Measurements from ENCODE around the gene MSI2. TPM values are rescaled to one million over a fixed set of nuclear protein-coding genes. Genes with fewer than 3 reads are reported as not detected.

Gene MSI2
- total RNA-seq, 1 donor from 2014 or later = 67.9 TPM

DNA sequence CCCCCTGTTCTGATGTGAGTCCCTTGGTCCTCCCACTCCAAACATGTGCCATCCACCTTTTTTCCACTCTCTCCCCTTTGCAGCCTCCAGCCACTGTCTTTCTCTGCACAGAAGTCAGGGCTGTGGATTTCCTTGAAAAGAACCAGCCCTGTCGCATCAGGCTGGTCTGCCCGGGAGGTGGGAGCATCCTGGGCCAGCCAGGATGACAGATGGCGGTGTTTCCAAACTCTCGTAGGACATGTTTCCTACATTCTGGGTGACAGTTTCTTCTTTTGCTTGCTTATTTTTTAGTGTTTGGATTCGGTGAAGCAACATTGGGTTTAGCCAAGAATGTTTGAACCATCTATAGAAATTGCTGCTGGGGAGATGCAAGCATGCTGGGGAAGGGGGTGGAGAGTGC, 388.0 kb downstream of the MSI2 start:
- Histone ChIP-seq H3K27ac (ENCODE audit: low read depth, low read length) (no peak overlapping the region), H3K79me2 (ENCODE audit: insufficient read depth, low read length) (no peaks in the 10 kb centered on the region), H3K9ac (ENCODE audit: low read length) (no peak overlapping the region), H3K36me3 (ENCODE audit: insufficient read depth, low read length) (no peaks in the 10 kb centered on the region), H3K4me2 (ENCODE audit: low read length) (no peak overlapping the region), H3K9me3 (ENCODE audit: insufficient read depth, low read depth, low read length) (no peaks in the 10 kb centered on the region), H3K4me3 (ENCODE audit: insufficient read depth, low read depth, low read length) (no peak overlapping the region), H3K4me1 (ENCODE audit: insufficient read depth, low read length) (no peaks in the 10 kb centered on the region), H3K27me3 (ENCODE audit: insufficient read depth, low read length) (no peaks in the 10 kb centered on the region), H4K20me1 (ENCODE audit: insufficient read depth, low read length) (no peaks in the 10 kb centered on the region), H2AFZ (ENCODE audit: low read depth, low read length) (no peak overlapping the region)
- Mint-ChIP-seq H3K4me1 (ENCODE audit: low read depth, unreplicated experiment) (peaks cover 6% of the 10 kb centered on the region), H3K27ac (ENCODE audit: unreplicated experiment) (no peak overlapping the region), H3K27me3 (ENCODE audit: low read depth, unreplicated experiment) (no peaks in the 10 kb centered on the region), H3K9me3 (ENCODE audit: unreplicated experiment) (no peaks in the 10 kb centered on the region), H3K4me3 (ENCODE audit: unreplicated experiment) (no peak overlapping the region), H3K36me3 (ENCODE audit: low read depth, unreplicated experiment) (no peaks in the 10 kb centered on the region)
- FAIRE-seq (no peak), DNase-seq (ENCODE audit: low read depth) (no peak)
- TF ChIP-seq, protein P1, sequence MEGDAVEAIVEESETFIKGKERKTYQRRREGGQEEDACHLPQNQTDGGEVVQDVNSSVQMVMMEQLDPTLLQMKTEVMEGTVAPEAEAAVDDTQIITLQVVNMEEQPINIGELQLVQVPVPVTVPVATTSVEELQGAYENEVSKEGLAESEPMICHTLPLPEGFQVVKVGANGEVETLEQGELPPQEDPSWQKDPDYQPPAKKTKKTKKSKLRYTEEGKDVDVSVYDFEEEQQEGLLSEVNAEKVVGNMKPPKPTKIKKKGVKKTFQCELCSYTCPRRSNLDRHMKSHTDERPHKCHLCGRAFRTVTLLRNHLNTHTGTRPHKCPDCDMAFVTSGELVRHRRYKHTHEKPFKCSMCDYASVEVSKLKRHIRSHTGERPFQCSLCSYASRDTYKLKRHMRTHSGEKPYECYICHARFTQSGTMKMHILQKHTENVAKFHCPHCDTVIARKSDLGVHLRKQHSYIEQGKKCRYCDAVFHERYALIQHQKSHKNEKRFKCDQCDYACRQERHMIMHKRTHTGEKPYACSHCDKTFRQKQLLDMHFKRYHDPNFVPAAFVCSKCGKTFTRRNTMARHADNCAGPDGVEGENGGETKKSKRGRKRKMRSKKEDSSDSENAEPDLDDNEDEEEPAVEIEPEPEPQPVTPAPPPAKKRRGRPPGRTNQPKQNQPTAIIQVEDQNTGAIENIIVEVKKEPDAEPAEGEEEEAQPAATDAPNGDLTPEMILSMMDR (IDR thresholded peaks at IDR 0.05; ENCODE audit: insufficient read depth, low read depth, low read length) = no peak
- no peak for TF ChIP-seq EZH2 (IDR thresholded peaks at IDR 0.05; ENCODE audit: insufficient read depth, low read length)

DNA sequence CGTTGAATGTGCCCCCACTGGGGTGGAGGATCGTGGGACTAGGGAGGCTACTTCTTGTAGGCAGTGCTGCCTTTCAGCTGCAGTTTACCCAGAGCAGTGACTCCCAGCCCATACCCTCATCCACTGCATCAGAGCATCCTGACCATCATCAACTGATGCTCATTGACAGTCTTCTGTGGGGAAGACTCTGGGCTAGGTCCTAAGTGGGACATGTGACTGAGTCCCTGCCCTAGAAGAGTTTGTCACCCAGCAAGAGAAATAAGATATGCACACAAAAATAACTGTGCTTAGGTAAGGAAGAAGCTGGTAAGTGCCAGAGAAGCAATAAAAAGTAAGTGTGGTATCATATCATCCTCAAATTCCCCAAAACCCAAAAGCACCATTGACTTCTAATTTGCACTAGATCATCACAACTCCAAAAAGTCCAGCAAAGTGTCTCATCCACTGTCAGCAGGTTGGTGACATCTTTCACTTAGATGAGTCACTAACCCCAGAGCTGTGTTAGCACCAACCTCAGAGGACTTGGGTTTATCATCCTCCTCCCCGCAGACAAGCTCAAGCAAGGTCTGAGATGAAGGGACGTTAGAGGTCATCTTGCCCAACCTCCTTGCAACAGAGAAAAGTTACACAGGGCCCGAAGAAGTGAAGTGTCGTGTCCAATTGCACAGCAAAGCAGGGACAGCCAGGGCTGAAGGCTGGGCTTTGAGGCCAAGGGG, 389.8 kb downstream of the MSI2 start:
- H3K4me3 Mint-ChIP-seq (ENCODE audit: unreplicated experiment) = no peak overlapping the region
- H3K9me3 Mint-ChIP-seq (ENCODE audit: unreplicated experiment) = no peaks in the 10 kb centered on the region
- peaks cover 18% of the 10 kb centered on the region for H3K4me1 Mint-ChIP-seq (ENCODE audit: low read depth, unreplicated experiment)
- H3K36me3 Mint-ChIP-seq (ENCODE audit: low read depth, unreplicated experiment) = no peaks in the 10 kb centered on the region
- Histone ChIP-seq H4K20me1 (ENCODE audit: insufficient read depth, low read length) (no peaks in the 10 kb centered on the region), H3K36me3 (ENCODE audit: insufficient read depth, low read length) (no peaks in the 10 kb centered on the region), H2AFZ (ENCODE audit: low read depth, low read length) (no peak overlapping the region), H3K79me2 (ENCODE audit: insufficient read depth, low read length) (no peaks in the 10 kb centered on the region), H3K27me3 (ENCODE audit: insufficient read depth, low read length) (no peaks in the 10 kb centered on the region), H3K4me1 (ENCODE audit: insufficient read depth, low read length) (peaks cover 14% of the 10 kb centered on the region), H3K4me2 (ENCODE audit: low read length) (no peak overlapping the region), H3K9me3 (ENCODE audit: insufficient read depth, low read depth, low read length) (no peaks in the 10 kb centered on the region), H3K9ac (ENCODE audit: low read length) (no peak overlapping the region), H3K27ac (ENCODE audit: low read depth, low read length) (no peak overlapping the region), H3K4me3 (ENCODE audit: insufficient read depth, low read depth, low read length) (no peak overlapping the region)
- DNase-seq (ENCODE audit: low read depth) (no peak), FAIRE-seq (no peak)
- TF ChIP-seq, protein P1 (IDR thresholded peaks at IDR 0.05; ENCODE audit: insufficient read depth, low read depth, low read length) = no peak
- TF ChIP-seq EZH2 (IDR thresholded peaks at IDR 0.05; ENCODE audit: insufficient read depth, low read length) = no peak
- H3K27me3 Mint-ChIP-seq (ENCODE audit: low read depth, unreplicated experiment) = no peaks in the 10 kb centered on the region
- no peak overlapping the region for H3K27ac Mint-ChIP-seq (ENCODE audit: unreplicated experiment)

DNA sequence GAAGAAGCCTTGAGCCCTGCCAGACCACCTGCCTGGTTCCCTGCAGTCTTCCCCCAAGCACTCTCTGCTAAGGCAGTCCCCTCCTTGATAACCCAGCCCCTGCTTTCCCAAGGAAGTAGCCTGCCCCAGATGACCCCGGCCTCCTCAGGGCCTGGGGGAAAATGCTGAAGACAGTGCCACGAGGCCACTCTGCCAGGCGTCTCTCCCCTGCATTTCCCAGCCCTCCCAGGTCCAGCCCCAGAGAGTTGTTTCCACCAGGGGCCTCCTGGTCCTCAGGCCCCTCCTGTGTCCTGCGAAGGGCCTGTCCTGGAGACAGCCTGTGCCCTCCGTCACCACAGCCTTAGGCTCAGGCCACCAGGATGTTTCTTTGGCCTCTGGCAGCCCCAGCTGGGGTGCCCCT, 392.4 kb downstream of the MSI2 start:
- Mint-ChIP-seq H3K27ac (ENCODE audit: unreplicated experiment) (no peak overlapping the region), H3K4me1 (ENCODE audit: low read depth, unreplicated experiment) (peaks cover 19% of the 10 kb centered on the region), H3K9me3 (ENCODE audit: unreplicated experiment) (no peaks in the 10 kb centered on the region), H3K4me3 (ENCODE audit: unreplicated experiment) (no peak overlapping the region), H3K36me3 (ENCODE audit: low read depth, unreplicated experiment) (no peaks in the 10 kb centered on the region), H3K27me3 (ENCODE audit: low read depth, unreplicated experiment) (no peaks in the 10 kb centered on the region)
- Histone ChIP-seq H3K4me2 (ENCODE audit: low read length) (no peak overlapping the region), H3K79me2 (ENCODE audit: insufficient read depth, low read length) (no peaks in the 10 kb centered on the region), H3K4me1 (ENCODE audit: insufficient read depth, low read length) (peaks cover 14% of the 10 kb centered on the region), H3K36me3 (ENCODE audit: insufficient read depth, low read length) (no peaks in the 10 kb centered on the region), H3K9ac (ENCODE audit: low read length) (no peak overlapping the region), H4K20me1 (ENCODE audit: insufficient read depth, low read length) (no peaks in the 10 kb centered on the region), H3K4me3 (ENCODE audit: insufficient read depth, low read depth, low read length) (no peak overlapping the region), H3K27ac (ENCODE audit: low read depth, low read length) (no peak overlapping the region), H3K27me3 (ENCODE audit: insufficient read depth, low read length) (no peaks in the 10 kb centered on the region), H2AFZ (ENCODE audit: low read depth, low read length) (no peak overlapping the region), H3K9me3 (ENCODE audit: insufficient read depth, low read depth, low read length) (no peaks in the 10 kb centered on the region)
- DNase-seq (ENCODE audit: low read depth) = no peak
- TF ChIP-seq EZH2 (IDR thresholded peaks at IDR 0.05; ENCODE audit: insufficient read depth, low read length) = no peak
- TF ChIP-seq, protein P1 (IDR thresholded peaks at IDR 0.05; ENCODE audit: insufficient read depth, low read depth, low read length) = no peak
- no peak for FAIRE-seq
